ENCODE measurements around the gene NPEPPS.

GRCh38 chr17:47640076-47640475, 109.2 kb downstream of the NPEPPS start:
- TF ChIP-seq EZH2 (IDR thresholded peaks at IDR 0.05; ENCODE audit: insufficient read depth, poor library complexity, severe bottlenecking), result no peak
- TF ChIP-seq EZH2phosphoT487 (IDR thresholded peaks at IDR 0.05; ENCODE audit: insufficient read depth, low read depth), result no peak

Data from GM23248 (cell line).